HEK293 (cell line): ENCODE results near the gene UCKL1.

Source experiments
- CTCF ChIA-PET: fragments of 350-600 bp; formaldehyde crosslinking; extraction: SDS; loops from one replicate; lab custom pipeline; 2021; ENCODE audit warnings: antibody characterized with exemption; lab: Yijun Ruan, JAX
- POLR2A ChIA-PET: fragments of 300-600 bp; formaldehyde crosslinking; extraction: SDS; loops from one replicate; lab custom pipeline; 2020; ENCODE audit warnings: antibody characterized with exemption, inconsistent platforms; lab: Yijun Ruan, JAX
- H3K27ac ChIP-seq: fragments of 200-500 bp; sonication (Bioruptor generic); 2 replicates; pipeline ENCODE4 v1.5.1; 2014; ENCODE audit warnings: low read depth, low read length, control low read depth, inconsistent platforms; ENCODE audit errors: extremely low read depth
- H3K36me3 ChIP-seq, 2 experiments: fragments of 200-500 bp in 1 of 2; sonication (Bioruptor generic) in 1 of 2; 1 replicate in 1 of 2; 2 replicates in 1 of 2; pipeline ENCODE4 v1.5.1; 2014 to 2017; ENCODE audit warnings: inconsistent platforms in 2 of 2, low read length in 2 of 2; ENCODE audit not compliant: control insufficient read depth in 2 of 2, insufficient read depth in 1 of 2
- H3K4me1 ChIP-seq: fragments of 200-500 bp; sonication (Bioruptor generic); 2 replicates; pipeline ENCODE4 v1.5.1; 2014; ENCODE audit warnings: mild to moderate bottlenecking, low read length, inconsistent platforms; ENCODE audit not compliant: control insufficient read depth, insufficient read depth
- H3K4me3 ChIP-seq: 2 replicates; pipeline ENCODE4 v1.5.1; 2011; ENCODE audit warnings: low read depth, mild to moderate bottlenecking, control low read depth, low read length, moderate library complexity
- H3K9me3 ChIP-seq: fragments of 200-500 bp; sonication (Bioruptor generic); 2 replicates; pipeline ENCODE4 v1.5.1; 2014; ENCODE audit warnings: low read depth, low read length, inconsistent platforms; ENCODE audit not compliant: control insufficient read depth, insufficient read depth
- EGR2 ChIP-seq: fragments of 450-650 bp; formaldehyde crosslinking; IDR thresholded peaks from 2 replicates; pipeline ENCODE4 v1.5.1; 2016; ENCODE audit warnings: low read depth, missing biosample characterization, missing genetic modification characterization
- ZNF174 ChIP-seq: fragments of 450-650 bp; formaldehyde crosslinking; IDR thresholded peaks from 2 replicates; pipeline ENCODE4 v1.5.0; 2017; ENCODE audit warnings: missing biosample characterization, mild to moderate bottlenecking, missing genetic modification characterization
- ZNF354C ChIP-seq: fragments of 450-650 bp; formaldehyde crosslinking; IDR thresholded peaks from 2 replicates; pipeline ENCODE4 v1.5.1; 2016; ENCODE audit warnings: missing biosample characterization, missing genetic modification characterization, low read depth, borderline replicate concordance

UCKL1 gene

GRCh38 chr20:63890201-63890576 is 66.0 kb downstream of the UCKL1 start:
- no peak overlapping the region for H3K27ac ChIP-seq
- no peaks in the 10 kb centered on the region for H3K4me1 ChIP-seq
- H3K4me3 ChIP-seq: no peak overlapping the region
- ChIA-PET CTCF (interaction anchor here (0.8 kb wide), 1 partner anchor 49 kb away, joined by 3 read pairs; no protein-coding TSS in a partner anchor), POLR2A (no interaction called here)
- TF ChIP-seq ZNF354C (tag by site-specific recombination) (no peak), EGR2 (tag by site-specific recombination) (no peak), ZNF174 (tag by site-specific recombination) (no peak)
- peaks cover 0 to 57% of the 10 kb centered on the region in 2 experiments; a peak in 1 of 3 replicates for H3K36me3 ChIP-seq
- no peaks in the 10 kb centered on the region for H3K9me3 ChIP-seq
